Left lung (tissue), 10 donors: Measurements from ENCODE around the gene NAT14. TPM values are rescaled to one million over a fixed set of nuclear protein-coding genes. Genes with fewer than 3 reads are reported as not detected.
A peak's percentile ranks its signal among the peaks of the same experiment; 100 is the strongest.

Experiments
- ATAC-seq: fragments of 200-7000 bp; cut with Tn5 transposase; one replicate; pipeline ENCODE4 v1.9.1; 2020; ENCODE audit warnings: moderate library complexity
- DNase-seq, 4 donors: peaks; one replicate each; pipeline ENCODE4 v3.0.0-alpha.2; 2013 to 2020
- H3K27ac ChIP-seq, 2 donors: fragments of 200-600 bp; sonication (generic) in 1 of 2; one replicate each; pipeline versions ENCODE4 v1.5.0 to v1.8.0; 2020 to 2021
- H3K27me3 ChIP-seq, 2 donors: fragments of 200-600 bp; sonication (generic) in 1 of 2; one replicate each; pipeline versions ENCODE4 v1.5.0 to v1.8.0; 2020 to 2021
- H3K36me3 ChIP-seq, 2 donors: fragments of 200-600 bp; sonication (generic) in 1 of 2; one replicate each; pipeline versions ENCODE4 v1.5.0 to v1.8.0; 2020 to 2021
- H3K4me1 ChIP-seq, 2 donors: fragments of 200-600 bp; one replicate each; pipeline ENCODE4 v1.8.0; 2021
- H3K4me3 ChIP-seq, 2 donors: fragments of 200-600 bp; sonication (generic) in 1 of 2; one replicate each; pipeline versions ENCODE4 v1.5.0 to v1.8.0; 2020 to 2021; ENCODE audit warnings: mild to moderate bottlenecking in 1 of 2
- H3K9me3 ChIP-seq, 2 donors: fragments of 200-600 bp; sonication (generic) in 1 of 2; one replicate each; pipeline versions ENCODE4 v1.5.0 to v1.8.0; 2020 to 2021
- intact Hi-C, 2 donors: fragments of 100-400 bp; cut with DNase I; formaldehyde crosslinking; loops; one replicate each; pipeline versions ENCODE4 v1.11.2 to v1.14.2; 2022
- polyA plus RNA-seq, 6 donors: library from polyadenylated mRNA; unstranded; fragments of 120-200 nt; gene quantifications; one replicate each; pipeline ENCODE4 v1.2.1, GENCODE V29; 2013; ENCODE audit not compliant: insufficient read length in 6 of 6
- total RNA-seq, 2 donors: library from RNA; stranded (reverse); fragmentation: NEBNext Ultra II Directional; extraction: Animal tissue kit (Norgen Biotek cat#: 25700); gene quantifications; one replicate each; pipeline ENCODE4 v1.2.1, GENCODE V29; 2021
- TF ChIP-seq, protein P1 (sequence below), 2 donors: fragments of 200-600 bp; sonication (generic) in 1 of 2; IDR thresholded peaks; one replicate each; pipeline versions ENCODE4 v1.5.0 to v1.8.0; 2021; ENCODE audit warnings: antibody characterized with exemption in 2 of 2
- donor health status: DM: no; HTN: yes; CAD: no.
- donor health status: DM: no; HTN: no; CAD: no.

Gene NAT14
- total and polyA plus RNA-seq, 8 donors: 22.9 to 46.6 (median 38.2) TPM

DNA sequence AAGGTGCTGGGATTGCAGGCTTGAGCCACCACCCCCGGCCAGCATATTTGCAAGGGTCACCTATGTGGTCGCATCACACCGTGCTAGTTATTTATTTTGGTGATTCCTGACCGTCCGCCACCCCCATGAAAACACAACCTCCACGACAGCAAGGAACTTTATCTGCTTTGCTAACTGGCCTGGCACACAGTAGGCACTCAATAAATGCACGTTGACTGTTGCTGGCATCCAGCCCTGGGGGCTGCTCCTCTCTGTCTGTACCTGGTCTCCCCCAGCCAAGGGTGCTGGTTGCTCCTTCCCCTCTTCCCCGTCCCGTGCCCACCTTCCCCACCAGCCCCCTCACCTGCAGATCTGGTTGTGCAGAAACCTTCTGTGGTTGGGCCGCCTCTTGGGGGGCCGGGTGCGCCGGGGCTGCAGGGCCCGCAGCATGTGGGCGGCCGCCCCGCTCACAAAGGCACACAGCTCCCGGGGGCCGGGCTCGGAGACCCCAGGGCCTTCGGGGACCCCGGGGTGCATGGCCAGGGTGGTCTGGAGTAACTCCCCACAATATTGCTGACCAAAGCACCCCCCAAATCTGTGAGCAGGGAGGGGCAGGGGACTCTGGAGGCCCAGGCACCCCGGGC, 20.8 kb upstream of the NAT14 start:
- TF ChIP-seq, protein P1, sequence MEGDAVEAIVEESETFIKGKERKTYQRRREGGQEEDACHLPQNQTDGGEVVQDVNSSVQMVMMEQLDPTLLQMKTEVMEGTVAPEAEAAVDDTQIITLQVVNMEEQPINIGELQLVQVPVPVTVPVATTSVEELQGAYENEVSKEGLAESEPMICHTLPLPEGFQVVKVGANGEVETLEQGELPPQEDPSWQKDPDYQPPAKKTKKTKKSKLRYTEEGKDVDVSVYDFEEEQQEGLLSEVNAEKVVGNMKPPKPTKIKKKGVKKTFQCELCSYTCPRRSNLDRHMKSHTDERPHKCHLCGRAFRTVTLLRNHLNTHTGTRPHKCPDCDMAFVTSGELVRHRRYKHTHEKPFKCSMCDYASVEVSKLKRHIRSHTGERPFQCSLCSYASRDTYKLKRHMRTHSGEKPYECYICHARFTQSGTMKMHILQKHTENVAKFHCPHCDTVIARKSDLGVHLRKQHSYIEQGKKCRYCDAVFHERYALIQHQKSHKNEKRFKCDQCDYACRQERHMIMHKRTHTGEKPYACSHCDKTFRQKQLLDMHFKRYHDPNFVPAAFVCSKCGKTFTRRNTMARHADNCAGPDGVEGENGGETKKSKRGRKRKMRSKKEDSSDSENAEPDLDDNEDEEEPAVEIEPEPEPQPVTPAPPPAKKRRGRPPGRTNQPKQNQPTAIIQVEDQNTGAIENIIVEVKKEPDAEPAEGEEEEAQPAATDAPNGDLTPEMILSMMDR (IDR thresholded peaks at IDR 0.05): no peak
- Histone ChIP-seq H3K9me3 (no peaks in the 10 kb centered on the region), H3K4me3 (no peak overlapping the region), H3K36me3 (no peaks in the 10 kb centered on the region), H3K27ac (no peak overlapping the region), H3K4me1 (peaks cover 6 to 31% of the 10 kb centered on the region in 2 donors), H3K27me3 (no peaks in the 10 kb centered on the region)
- DNase-seq (peak in 1 of 4 donors; percentile 34), ATAC-seq (no peak)
- intact Hi-C loops: no loop called here

DNA sequence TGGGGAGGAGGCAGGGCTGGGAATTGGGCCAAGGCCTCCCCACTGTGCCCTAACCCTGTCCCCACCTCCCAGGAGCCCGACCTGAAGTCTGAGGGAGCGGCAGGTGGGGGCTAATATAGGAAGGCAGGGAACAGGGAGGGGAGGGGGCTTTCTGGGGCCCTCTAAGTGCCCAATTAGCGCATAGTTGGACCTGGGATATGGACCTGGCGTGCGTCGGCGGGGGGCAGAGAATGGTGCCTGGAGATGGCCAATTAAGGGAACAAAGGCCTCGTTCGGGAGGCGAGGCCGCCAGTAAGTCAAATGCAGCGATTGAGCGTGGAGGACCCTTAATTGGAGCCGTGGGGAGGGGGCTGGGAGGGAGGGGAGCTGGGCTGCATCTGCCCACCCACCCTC, 20.3 kb upstream of the NAT14 start, which contains the start of gene C19orf85:
TSS of gene C19orf85 (minus strand) at position 90 of the 393 bp plus-strand sequence. CDS start 197 bp downstream, outside the sequence.
- Histone ChIP-seq H3K9me3 (no peaks in the 10 kb centered on the region), H3K36me3 (no peaks in the 10 kb centered on the region), H3K4me3 (no peak within 1 kb of the TSS), H3K27me3 (no peaks in the 10 kb centered on the region), H3K27ac (no peak within 1 kb of the TSS), H3K4me1 (peaks cover 6 to 30% of the 10 kb centered on the region in 2 donors)
- DNase-seq (peak in 1 of 4 donors; percentile 45), ATAC-seq (no peak)
- TF ChIP-seq, protein P1 (IDR thresholded peaks at IDR 0.05): no peak
- intact Hi-C loops: no loop called here

DNA sequence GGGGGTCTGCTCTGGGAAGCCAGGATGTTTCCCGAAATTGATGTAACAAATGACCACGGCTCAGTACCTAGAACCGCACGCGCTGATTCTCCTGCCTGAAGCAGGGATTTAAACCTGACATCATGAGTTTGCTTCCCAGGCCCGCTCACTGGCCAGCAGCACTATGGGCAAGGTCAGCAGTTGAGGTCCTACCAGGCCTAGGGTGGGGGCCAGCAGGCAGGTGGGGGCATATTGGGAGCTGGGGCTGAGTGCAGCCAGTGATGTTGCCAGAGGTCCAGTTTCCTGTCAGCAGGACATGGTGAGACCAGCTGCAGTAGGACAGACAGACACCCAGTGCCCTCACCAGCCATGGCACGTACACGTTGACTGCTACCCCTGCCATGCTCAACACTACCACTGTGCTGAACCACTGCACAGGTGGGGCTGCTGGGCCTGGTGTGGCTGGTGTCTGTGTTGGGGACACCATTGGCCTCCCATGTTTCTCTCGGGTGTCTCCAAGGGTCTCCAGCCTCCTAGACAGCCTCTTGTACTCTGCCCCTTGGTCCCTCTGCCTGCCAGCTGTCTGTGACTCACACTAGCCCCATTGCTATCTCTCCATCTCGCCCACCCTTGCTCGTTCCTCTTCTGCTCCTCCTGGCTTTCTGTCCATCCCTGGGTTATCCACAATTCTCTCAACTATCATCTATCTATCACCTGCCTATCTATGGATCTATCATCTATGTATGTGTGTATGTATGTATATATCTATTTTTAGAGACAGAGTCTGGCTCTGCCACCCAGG, 19.3 kb upstream of the NAT14 start:
- intact Hi-C loops: no loop called here
- Histone ChIP-seq H3K9me3 (no peaks in the 10 kb centered on the region), H3K27me3 (no peaks in the 10 kb centered on the region), H3K4me1 (peaks cover 1 to 20% of the 10 kb centered on the region in 2 donors), H3K27ac (no peak overlapping the region), H3K4me3 (no peak overlapping the region), H3K36me3 (no peaks in the 10 kb centered on the region)
- ATAC-seq (no peak), DNase-seq (peak in 1 of 4 donors; percentile 64)
- TF ChIP-seq, protein P1 (IDR thresholded peaks at IDR 0.05): no peak

DNA sequence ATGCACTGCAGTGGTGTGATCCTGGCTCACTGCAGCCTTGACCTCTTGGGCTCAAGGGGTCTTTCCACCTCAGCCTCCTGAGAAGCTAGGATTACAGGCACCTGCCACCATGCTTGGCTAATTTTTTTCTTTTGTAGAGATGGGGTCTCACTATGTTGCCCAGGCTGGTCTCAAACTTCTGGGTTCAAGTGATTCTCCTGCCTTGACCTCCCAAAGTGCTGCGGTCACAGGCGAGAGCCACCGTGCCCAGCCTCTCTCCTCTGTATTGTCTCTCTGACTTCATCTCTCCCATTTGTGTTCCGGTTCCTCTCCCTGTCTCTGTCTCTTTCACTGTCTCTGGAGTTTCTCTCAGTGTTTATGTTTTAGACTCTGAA, 18.8 kb upstream of the NAT14 start:
- intact Hi-C loops: no loop called here
- ATAC-seq (no peak), DNase-seq (no peak)
- no peak overlapping the region for H3K27ac ChIP-seq
- no peaks in the 10 kb centered on the region for H3K9me3 ChIP-seq
- peaks cover 0 to 14% of the 10 kb centered on the region in 2 donors for H3K4me1 ChIP-seq
- H3K36me3 ChIP-seq: no peaks in the 10 kb centered on the region
- no peak overlapping the region for H3K4me3 ChIP-seq
- no peaks in the 10 kb centered on the region for H3K27me3 ChIP-seq
- TF ChIP-seq, protein P1 (IDR thresholded peaks at IDR 0.05): no peak
